Left kidney (tissue), 2 donors: Measurements from ENCODE around the gene VCAM1. TPM values are rescaled to one million over a fixed set of nuclear protein-coding genes. Genes with fewer than 3 reads are reported as not detected.
A peak's percentile ranks its signal among the peaks of the same experiment; 100 is the strongest.

Experiments
- DNase-seq: peaks from one replicate; pipeline ENCODE4 v3.0.0-alpha.2; 2013
- polyA plus RNA-seq: library from polyadenylated mRNA; unstranded; fragments of 120-200 nt; gene quantifications from one replicate; pipeline ENCODE4 v1.2.1, GENCODE V29; 2013; ENCODE audit not compliant: insufficient read length

Gene VCAM1
- polyA plus RNA-seq, 1 donor: 44.6 TPM

GRCh38 chr1:100720751-100721150 is 1.2 kb downstream of the VCAM1 start:
- DNase-seq: no peak

DNA sequence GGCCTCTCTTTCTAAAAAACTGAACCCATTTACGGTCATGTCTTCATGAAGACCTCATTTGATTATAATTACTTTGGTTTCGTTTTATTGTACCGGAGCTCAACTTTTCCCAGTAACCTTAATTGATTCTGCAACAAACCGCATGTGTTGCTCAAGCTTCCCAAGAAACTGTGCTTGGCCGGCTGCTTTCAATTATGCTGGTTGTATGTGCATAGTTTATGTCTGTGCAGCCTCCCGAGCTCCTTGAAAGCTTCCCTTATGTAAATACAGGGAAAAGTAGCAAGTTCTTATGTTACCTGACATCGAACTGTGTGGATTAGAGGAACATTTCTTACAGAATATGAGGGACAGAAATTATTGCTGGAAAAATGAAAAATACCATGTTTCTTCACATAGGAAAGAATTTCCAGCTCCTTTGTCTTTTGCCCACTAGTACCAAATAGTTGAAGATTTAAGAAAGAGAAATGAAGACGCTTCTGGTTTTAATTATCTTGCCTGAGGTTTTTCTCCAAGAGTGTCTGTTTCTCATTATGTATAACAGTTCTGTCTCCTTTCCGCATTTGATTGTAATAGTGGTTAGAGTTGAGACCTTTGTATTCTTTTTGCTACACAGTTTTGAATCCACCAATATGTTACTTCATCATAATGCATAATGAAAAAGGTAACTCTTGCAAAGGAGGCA is 2.1 kb downstream of the VCAM1 start:
- peak; percentile 41 for DNase-seq

GRCh38 chr1:100722221-100722620 is 2.7 kb downstream of the VCAM1 start:
- no peak for DNase-seq

GRCh38 chr1:100724281-100724680 is 4.7 kb downstream of the VCAM1 start:
- no peak for DNase-seq

DNA sequence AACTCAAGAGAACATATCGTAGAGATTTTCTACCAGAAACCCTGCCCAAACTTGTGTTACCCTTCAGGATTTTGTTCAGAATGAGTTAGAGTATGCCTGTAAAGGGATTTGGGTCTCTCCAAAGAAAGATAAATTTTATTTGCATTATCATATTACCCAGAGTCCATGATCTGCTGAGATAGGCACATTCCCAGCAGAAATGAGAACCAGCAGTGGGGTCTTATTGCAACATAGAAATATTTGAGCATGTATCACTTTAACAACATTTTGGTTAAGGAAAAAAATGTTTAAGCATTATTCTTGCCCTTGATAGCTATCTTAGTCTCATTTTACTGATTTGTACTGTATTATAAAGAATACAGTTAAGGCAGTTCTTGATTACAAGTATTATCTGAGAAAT is 10.6 kb downstream of the VCAM1 start:
- no peak for DNase-seq

- no peak for DNase-seq
Observed at GRCh38 chr1:100731309-100731708, 11.8 kb downstream of the VCAM1 start.

GRCh38 chr1:100731758-100732157 is 12.2 kb downstream of the VCAM1 start:
- DNase-seq: no peak

GRCh38 chr1:100734676-100735075 is 15.1 kb downstream of the VCAM1 start:
- peak; percentile 41 for DNase-seq

DNA sequence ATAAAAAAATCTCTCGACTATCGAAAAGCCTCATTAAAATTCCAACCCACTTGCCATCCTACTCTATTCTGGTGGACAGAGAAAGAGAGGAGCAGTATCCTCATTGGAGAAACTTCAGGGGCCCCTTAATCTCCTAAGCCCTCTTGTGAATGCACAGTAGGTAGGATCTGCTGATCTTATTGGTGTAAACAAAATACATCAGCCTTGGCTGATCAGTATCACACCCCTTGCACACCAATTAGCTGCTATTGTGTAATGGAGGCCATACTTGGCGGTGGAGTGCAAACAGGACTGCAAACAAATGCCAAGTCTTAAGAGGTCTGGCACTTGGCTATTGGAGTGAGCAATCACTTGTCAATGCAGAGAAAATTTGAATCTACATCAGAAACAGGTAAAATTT is 15.7 kb downstream of the VCAM1 start:
- DNase-seq: no peak

GRCh38 chr1:100736324-100736723 is 16.8 kb downstream of the VCAM1 start:
- no peak for DNase-seq

GRCh38 chr1:100736746-100737145 is 17.2 kb downstream of the VCAM1 start:
- no peak for DNase-seq

- no peak for DNase-seq
Observed at GRCh38 chr1:100746542-100746932, 27.0 kb downstream of the VCAM1 start.

- no peak for DNase-seq
Observed at GRCh38 chr1:100747771-100748170, 28.2 kb downstream of the VCAM1 start.

GRCh38 chr1:100750005-100750885 is 30.7 kb downstream of the VCAM1 start:
- no peak for DNase-seq

DNA sequence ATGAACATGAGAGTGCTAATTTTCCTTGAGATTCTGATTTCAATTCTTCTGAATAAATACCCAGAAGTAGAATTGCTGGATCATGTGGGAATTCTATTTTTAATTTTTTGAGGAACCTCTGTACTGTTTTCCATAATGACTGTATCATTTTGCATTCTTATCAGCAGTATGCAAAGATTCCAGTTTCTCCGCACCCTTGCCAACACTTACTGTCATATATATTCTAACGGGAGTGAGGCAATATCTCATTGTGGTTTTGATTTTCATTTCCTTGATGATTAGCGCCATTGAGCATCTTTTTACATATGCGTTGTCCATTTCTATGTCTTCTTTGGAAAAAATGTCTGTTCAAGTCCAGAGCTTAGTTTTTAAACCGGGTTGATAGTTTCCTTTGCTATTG is 33.2 kb downstream of the VCAM1 start:
- no peak for DNase-seq

DNA sequence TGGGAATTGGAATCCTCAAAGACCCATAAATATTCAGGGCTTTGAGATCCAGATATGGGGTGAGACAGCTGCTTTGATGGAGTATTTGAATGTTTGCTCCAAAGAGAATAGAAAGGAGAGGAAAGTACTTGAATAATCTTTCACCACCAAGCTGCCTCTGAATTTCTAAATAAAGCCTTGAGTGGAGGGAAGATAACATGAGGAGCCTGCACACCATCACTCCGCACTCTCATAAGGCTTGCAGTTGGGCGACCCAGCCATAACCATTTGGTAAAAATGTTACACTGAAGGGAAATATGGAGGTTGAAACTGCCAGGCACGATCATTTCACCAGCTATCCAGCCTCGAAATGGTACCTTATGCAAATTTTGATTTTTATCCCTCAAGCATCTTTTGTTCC is 38.4 kb downstream of the VCAM1 start:
- no peak for DNase-seq

DNA sequence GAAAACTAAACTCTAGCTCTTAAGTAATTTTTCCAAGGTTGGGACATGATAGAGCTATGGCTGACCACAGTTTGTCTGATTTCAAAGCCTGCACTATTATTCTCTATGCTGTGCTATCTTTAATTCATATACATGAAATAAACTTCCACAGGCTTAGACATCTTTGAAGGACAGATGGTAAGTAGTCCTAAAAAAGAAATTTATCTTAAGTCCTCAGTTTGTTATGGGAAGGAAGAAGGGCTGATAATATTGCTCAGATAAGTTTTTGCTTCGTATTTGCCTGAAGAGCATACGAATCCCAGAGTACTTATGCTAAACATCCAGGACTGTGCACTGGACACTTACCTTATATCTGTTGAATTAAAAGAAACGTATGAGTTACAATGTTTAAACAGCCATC is 39.6 kb downstream of the VCAM1 start:
- no peak for DNase-seq

GRCh38 chr1:100760511-100760910 is 41.0 kb downstream of the VCAM1 start:
- no peak for DNase-seq

DNA sequence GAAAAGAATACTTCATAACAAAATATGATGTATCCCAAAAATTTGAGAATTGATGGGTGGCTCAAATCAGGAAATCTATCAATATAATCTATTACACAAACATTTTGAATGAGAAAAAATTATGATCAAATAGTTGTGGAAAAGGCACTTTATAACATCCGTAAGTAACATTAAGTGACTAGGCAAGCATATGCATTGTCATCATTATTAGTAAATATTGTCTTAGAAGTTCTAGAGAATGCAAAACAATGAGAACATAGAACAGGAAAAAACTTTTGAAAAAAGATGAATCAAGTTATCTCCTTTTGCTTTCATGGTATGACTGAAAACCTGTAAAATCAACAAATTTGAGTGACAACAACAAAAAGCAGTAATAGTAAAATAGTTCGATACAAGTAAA is 42.9 kb downstream of the VCAM1 start:
- DNase-seq: no peak

DNA sequence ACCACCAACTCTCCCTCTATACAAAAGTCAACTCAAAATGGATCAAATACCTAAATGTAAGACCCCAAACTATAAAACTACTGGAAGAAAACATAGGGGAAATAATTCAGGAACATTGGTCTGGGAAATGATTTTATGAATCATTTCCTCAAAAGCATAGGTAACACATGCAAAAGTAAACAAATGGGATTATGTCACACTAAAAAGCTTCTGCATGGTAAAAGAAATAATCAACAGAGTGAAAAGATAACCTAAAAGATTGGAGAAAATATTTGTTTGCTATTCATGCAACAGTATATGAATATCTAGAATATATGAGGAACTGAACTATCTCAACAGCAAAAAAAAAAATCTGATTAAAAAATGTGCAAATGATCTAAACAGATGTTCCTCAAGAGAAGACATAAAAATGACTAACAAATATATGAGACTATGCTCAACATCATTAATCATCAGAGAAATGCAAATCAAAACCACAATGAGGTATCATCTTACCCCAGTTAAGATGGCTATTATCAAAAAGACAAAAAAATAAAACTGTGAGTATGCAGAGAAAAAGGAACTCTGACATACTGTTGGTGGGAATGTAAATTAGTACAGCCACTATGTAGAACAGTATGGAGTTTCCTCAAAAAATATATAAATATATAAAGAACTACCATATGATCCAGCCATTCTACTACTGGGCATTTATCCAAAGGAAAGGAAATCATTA is 47.8 kb downstream of the VCAM1 start:
- no peak for DNase-seq

GRCh38 chr1:100769323-100769722 is 49.8 kb downstream of the VCAM1 start:
- no peak for DNase-seq

- no peak for DNase-seq
Observed at GRCh38 chr1:100769906-100770646, 50.5 kb downstream of the VCAM1 start.
